ENCODE results near the gene PIGW. TPM values are rescaled to one million over a fixed set of nuclear protein-coding genes. Genes with fewer than 3 reads are reported as not detected.

The PIGW gene
- total RNA-seq (ENCODE audit: low replicate concordance): 6.4 and 12.7 TPM in 2 replicates

GRCh38 chr17:36534840-36535668, at the start of gene PIGW, which contains the start of gene MYO19:
TSS of gene PIGW (plus strand) at chr17:36534987. CDS start at chr17:36537102, 2,115 bp downstream.
TSS of gene MYO19 (minus strand) at chr17:36534868. CDS start at chr17:36532538, 2,330 bp downstream.
- peak within 1 kb of the TSS; percentile 97 for H3K4me3 ChIP-seq (ENCODE audit: low read depth, low read length)
- peak; percentile 82 for DNase-seq (ENCODE audit: low read depth)
- TF ChIP-seq CTCF (IDR thresholded peaks at IDR 0.05; ENCODE audit: insufficient read depth, low read length): no peak

GRCh38 chr17:36485027-36485426, 49.8 kb upstream of the PIGW start:
- no peak overlapping the region for H3K4me3 ChIP-seq (ENCODE audit: low read depth, low read length)
- TF ChIP-seq CTCF (IDR thresholded peaks at IDR 0.05; ENCODE audit: insufficient read depth, low read length): no peak
- DNase-seq (ENCODE audit: low read depth): no peak

- DNase-seq (ENCODE audit: low read depth): no peak
- peak overlapping the region; percentile 89 for H3K4me3 ChIP-seq (ENCODE audit: low read depth, low read length)
- TF ChIP-seq CTCF (IDR thresholded peaks at IDR 0.05; ENCODE audit: insufficient read depth, low read length): no peak
Measured at GRCh38 chr17:36485805-36486203, 49.0 kb upstream of the PIGW start.

GRCh38 chr17:36486204-36487194, 48.3 kb upstream of the PIGW start, which contains the start of gene ZNHIT3:
TSS of gene ZNHIT3 (plus strand) at chr17:36486681. CDS start at chr17:36486700, 19 bp downstream.
- TF ChIP-seq CTCF (IDR thresholded peaks at IDR 0.05; ENCODE audit: insufficient read depth, low read length): no peak

GRCh38 chr17:36493956-36494355, 40.8 kb upstream of the PIGW start:
- DNase-seq (ENCODE audit: low read depth): no peak
- H3K4me3 ChIP-seq (ENCODE audit: low read depth, low read length): no peak overlapping the region
- no peak for TF ChIP-seq CTCF (IDR thresholded peaks at IDR 0.05; ENCODE audit: insufficient read depth, low read length)

More at GRCh38 chr17:36486204-36487194, 48.3 kb upstream of the PIGW start, which contains the start of gene ZNHIT3:
- H3K4me3 ChIP-seq (ENCODE audit: low read depth, low read length): peak within 1 kb of the TSS; percentile 89
- peak; percentile 94 for DNase-seq (ENCODE audit: low read depth)

- TF ChIP-seq CTCF (IDR thresholded peaks at IDR 0.05; ENCODE audit: insufficient read depth, low read length): no peak
- no peak overlapping the region for H3K4me3 ChIP-seq (ENCODE audit: low read depth, low read length)
- DNase-seq (ENCODE audit: low read depth): no peak
Measured at GRCh38 chr17:36494674-36495073, 40.1 kb upstream of the PIGW start.

Data from fibroblast of the aortic adventitia (primary cell).